Measurements from ENCODE around the gene TARBP1.

GRCh38 chr1:234507089-234507488, 28.1 kb upstream of the TARBP1 start:
- TF ChIP-seq POLR2A (IDR thresholded peaks at IDR 0.05) = no peak
- no peak for TF ChIP-seq CTCF (IDR thresholded peaks at IDR 0.05)
- TF ChIP-seq EP300 (IDR thresholded peaks at IDR 0.05) = no peak
- TF ChIP-seq POLR2AphosphoS5 (IDR thresholded peaks at IDR 0.05) = no peak
